ENCODE results near the gene KCNK3. TPM values are rescaled to one million over a fixed set of nuclear protein-coding genes. Genes with fewer than 3 reads are reported as not detected.

The KCNK3 gene
- total RNA-seq, 3 donors from 2014 or later (not counting 1 experiment from before 2014, with no cell fraction given) = not detected

DNA sequence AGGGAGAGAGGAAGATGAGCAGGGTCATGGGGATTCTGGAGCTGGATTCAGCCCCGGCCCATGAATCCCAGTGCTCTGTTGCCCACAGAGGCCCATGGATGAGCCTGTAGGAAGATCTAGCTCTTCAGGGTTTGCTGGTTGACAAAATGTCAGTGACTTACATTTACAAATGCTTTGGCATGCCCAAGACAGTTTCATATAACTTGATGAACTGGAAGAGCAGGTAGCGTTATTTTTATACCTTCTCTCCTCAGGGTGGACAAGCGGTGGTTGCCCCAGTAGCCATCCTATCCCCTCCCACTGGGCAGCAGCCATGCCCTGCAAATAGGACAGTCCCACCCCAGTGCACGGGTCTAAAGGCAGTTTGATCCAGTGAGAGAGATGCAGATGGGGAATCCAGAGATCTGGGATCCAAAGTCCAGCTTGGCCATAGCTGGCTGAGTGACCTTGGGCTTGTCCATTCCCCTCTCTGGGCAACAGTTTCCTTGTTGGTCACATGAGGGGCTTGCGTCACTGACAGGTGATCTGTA, 21.5 kb upstream of the KCNK3 start:
- DNase-seq (no peak), ATAC-seq (no peak)
- H3K4me1 ChIP-seq (ENCODE audit: control insufficient read depth, insufficient read depth, low read length) = peaks cover 7% of the 10 kb centered on the region
- Mint-ChIP-seq H3K27me3 (ENCODE audit: low read depth in 2 of 2) (peaks cover 30 to 43% of the 10 kb centered on the region in 2 donors), H3K36me3 (no peaks in the 10 kb centered on the region), H3K9me3 (no peaks in the 10 kb centered on the region), H3K4me3 (no peak overlapping the region), H3K4me1 (peaks cover 10 to 14% of the 10 kb centered on the region in 2 donors), H3K27ac (no peak overlapping the region)
- 87% methylated on average over 5 of the region's 5 CpGs for WGBS (ENCODE audit: insufficient coverage)
- no peaks in the 10 kb centered on the region for H3K36me3 ChIP-seq (ENCODE audit: control insufficient read depth, insufficient read depth, low read length)
- H3K27me3 ChIP-seq (ENCODE audit: control insufficient read depth, insufficient read depth, low read length) = peaks cover 11% of the 10 kb centered on the region
- H3K27ac ChIP-seq (ENCODE audit: low read length) = no peak overlapping the region
- intact Hi-C loops (cut with micrococcal nuclease) = no loop called here
- no peaks in the 10 kb centered on the region for H3K9me3 ChIP-seq (ENCODE audit: control insufficient read depth, insufficient read depth, low read length)
- no peak overlapping the region for H3K4me3 ChIP-seq (ENCODE audit: low read length)
- TF ChIP-seq, protein P1, sequence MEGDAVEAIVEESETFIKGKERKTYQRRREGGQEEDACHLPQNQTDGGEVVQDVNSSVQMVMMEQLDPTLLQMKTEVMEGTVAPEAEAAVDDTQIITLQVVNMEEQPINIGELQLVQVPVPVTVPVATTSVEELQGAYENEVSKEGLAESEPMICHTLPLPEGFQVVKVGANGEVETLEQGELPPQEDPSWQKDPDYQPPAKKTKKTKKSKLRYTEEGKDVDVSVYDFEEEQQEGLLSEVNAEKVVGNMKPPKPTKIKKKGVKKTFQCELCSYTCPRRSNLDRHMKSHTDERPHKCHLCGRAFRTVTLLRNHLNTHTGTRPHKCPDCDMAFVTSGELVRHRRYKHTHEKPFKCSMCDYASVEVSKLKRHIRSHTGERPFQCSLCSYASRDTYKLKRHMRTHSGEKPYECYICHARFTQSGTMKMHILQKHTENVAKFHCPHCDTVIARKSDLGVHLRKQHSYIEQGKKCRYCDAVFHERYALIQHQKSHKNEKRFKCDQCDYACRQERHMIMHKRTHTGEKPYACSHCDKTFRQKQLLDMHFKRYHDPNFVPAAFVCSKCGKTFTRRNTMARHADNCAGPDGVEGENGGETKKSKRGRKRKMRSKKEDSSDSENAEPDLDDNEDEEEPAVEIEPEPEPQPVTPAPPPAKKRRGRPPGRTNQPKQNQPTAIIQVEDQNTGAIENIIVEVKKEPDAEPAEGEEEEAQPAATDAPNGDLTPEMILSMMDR (IDR thresholded peaks at IDR 0.05) = no peak

DNA sequence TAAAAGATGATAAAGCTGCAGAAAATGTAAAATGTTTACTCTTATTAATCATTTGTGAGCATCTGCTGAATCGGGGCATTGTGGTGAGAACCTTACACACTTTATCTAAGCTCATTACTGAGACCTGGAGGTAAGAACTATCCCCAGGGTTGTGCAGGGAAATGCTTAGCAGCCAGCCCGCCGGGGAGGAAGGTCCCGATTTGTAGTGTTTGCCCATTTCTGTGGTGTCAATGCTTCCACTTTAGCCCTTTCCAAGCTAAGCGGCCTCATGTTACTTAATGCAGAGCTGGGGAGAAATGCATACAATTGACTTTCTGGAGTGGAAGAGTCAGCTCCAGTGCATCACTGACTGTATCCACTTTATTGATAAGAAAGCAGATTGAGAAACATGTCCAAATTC, 20.8 kb upstream of the KCNK3 start:
- 86% methylated on average over 5 of the region's 5 CpGs for WGBS (ENCODE audit: insufficient coverage)
- H3K4me3 ChIP-seq (ENCODE audit: low read length) = no peak overlapping the region
- no peaks in the 10 kb centered on the region for H3K36me3 ChIP-seq (ENCODE audit: control insufficient read depth, insufficient read depth, low read length)
- Mint-ChIP-seq H3K4me3 (no peak overlapping the region), H3K36me3 (no peaks in the 10 kb centered on the region), H3K9me3 (no peaks in the 10 kb centered on the region), H3K27ac (no peak overlapping the region), H3K27me3 (ENCODE audit: low read depth in 2 of 2) (peaks cover 30 to 41% of the 10 kb centered on the region in 2 donors), H3K4me1 (peaks cover 10 to 14% of the 10 kb centered on the region in 2 donors)
- no peak for DNase-seq
- H3K4me1 ChIP-seq (ENCODE audit: control insufficient read depth, insufficient read depth, low read length) = peaks cover 7% of the 10 kb centered on the region
- no peak overlapping the region for H3K27ac ChIP-seq (ENCODE audit: low read length)
- H3K9me3 ChIP-seq (ENCODE audit: control insufficient read depth, insufficient read depth, low read length) = no peaks in the 10 kb centered on the region
- H3K27me3 ChIP-seq (ENCODE audit: control insufficient read depth, insufficient read depth, low read length) = peaks cover 11% of the 10 kb centered on the region
- TF ChIP-seq, protein P1 (IDR thresholded peaks at IDR 0.05) = no peak
- no peak for ATAC-seq
- intact Hi-C loops (cut with micrococcal nuclease) = no loop called here

DNA sequence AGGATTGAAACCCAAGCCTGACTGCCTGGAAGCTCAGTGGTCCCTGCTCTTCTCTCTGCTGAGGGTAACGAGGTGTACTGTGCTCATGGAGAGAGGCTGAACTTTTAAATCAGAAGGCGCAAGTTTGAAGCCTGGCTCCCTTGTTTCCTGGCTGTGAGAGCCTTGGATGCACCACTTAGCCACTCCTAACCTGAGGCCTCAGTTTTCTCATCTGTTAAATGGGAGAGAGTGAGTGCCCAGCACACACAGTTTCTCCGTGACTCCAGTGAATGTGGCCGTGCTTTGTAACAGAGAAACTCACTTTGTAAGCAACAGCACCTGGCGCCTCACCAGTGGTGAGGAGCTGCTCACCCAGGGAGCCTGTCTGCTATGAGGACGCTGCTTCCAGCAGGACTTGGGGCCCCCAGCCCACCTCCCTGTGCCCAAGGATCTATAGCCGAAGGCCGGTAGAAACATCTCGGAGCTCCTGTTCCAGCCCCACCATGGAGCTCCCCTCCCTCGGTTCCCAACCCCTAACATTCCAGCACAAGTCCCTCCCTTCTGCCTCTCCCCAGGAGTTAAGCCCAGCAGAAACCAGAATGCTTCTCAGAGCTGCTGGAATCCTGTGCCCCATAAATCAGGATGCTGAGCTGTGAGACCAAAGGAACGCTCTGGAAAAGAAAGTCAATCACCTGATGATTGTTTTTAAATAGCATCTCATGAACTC, 20.3 kb upstream of the KCNK3 start:
- Histone ChIP-seq H3K36me3 (ENCODE audit: control insufficient read depth, insufficient read depth, low read length) (no peaks in the 10 kb centered on the region), H3K4me3 (ENCODE audit: low read length) (no peak overlapping the region), H3K27ac (ENCODE audit: low read length) (no peak overlapping the region), H3K4me1 (ENCODE audit: control insufficient read depth, insufficient read depth, low read length) (peaks cover 7% of the 10 kb centered on the region), H3K27me3 (ENCODE audit: control insufficient read depth, insufficient read depth, low read length) (peaks cover 11% of the 10 kb centered on the region), H3K9me3 (ENCODE audit: control insufficient read depth, insufficient read depth, low read length) (no peaks in the 10 kb centered on the region)
- no peak overlapping the region for H3K27ac Mint-ChIP-seq
- peaks cover 27 to 35% of the 10 kb centered on the region in 2 donors for H3K27me3 Mint-ChIP-seq (ENCODE audit: low read depth in 2 of 2)
- TF ChIP-seq, protein P1 (IDR thresholded peaks at IDR 0.05) = no peak
- peaks cover 10 to 14% of the 10 kb centered on the region in 2 donors for H3K4me1 Mint-ChIP-seq
- H3K9me3 Mint-ChIP-seq = no peaks in the 10 kb centered on the region
- no peak for ATAC-seq
- H3K36me3 Mint-ChIP-seq = no peaks in the 10 kb centered on the region
- DNase-seq = no peak
- WGBS (ENCODE audit: insufficient coverage) = 76% methylated on average over 11 of the region's 11 CpGs
- intact Hi-C loops (cut with micrococcal nuclease) = no loop called here
- H3K4me3 Mint-ChIP-seq = no peak overlapping the region
